Upper lobe of right lung (tissue), 1 donor: ENCODE measurements around the gene KATNAL2. TPM values are rescaled to one million over a fixed set of nuclear protein-coding genes. Genes with fewer than 3 reads are reported as not detected.

Source experiments
- ATAC-seq: fragments of 200-7000 bp; cut with Tn5 transposase; one replicate; pipeline ENCODE4 v1.9.1; 2020; ENCODE audit warnings: mild to moderate bottlenecking, moderate library complexity
- DNase-seq: peaks from one replicate; pipeline ENCODE4 v3.0.0-alpha.2; 2020
- H3K27ac ChIP-seq: fragments of 200-600 bp; one replicate; pipeline ENCODE4 v1.8.0; 2022
- H3K27me3 ChIP-seq: fragments of 200-600 bp; one replicate; pipeline ENCODE4 v1.8.0; 2022; ENCODE audit warnings: mild to moderate bottlenecking
- H3K36me3 ChIP-seq: fragments of 200-600 bp; one replicate; pipeline ENCODE4 v1.8.0; 2022
- H3K4me1 ChIP-seq: fragments of 200-600 bp; one replicate; pipeline ENCODE4 v1.8.0; 2022
- H3K4me3 ChIP-seq: fragments of 200-600 bp; one replicate; pipeline ENCODE4 v1.8.0; 2022; ENCODE audit warnings: mild to moderate bottlenecking
- H3K9me3 ChIP-seq: fragments of 200-600 bp; one replicate; pipeline ENCODE4 v1.8.0; 2022
- CTCF ChIP-seq: fragments of 200-600 bp; IDR thresholded peaks from one replicate; pipeline ENCODE4 v1.8.0; 2022; ENCODE audit warnings: antibody characterized with exemption
- intact Hi-C: fragments of 100-400 bp; cut with DNase I; formaldehyde crosslinking; loops from one replicate; pipeline ENCODE4 v1.11.0; 2022
- total RNA-seq: library from RNA; stranded (reverse); fragmentation: NEBNext Ultra II Directional; extraction: Animal tissue kit (Norgen Biotek cat#: 25700); gene quantifications from one replicate; pipeline ENCODE4 v1.2.1, GENCODE V29; 2021
- donor health status: DM: no; HTN: yes; CAD: no; lungs with severe emphysema.

Gene KATNAL2
- total RNA-seq, 1 donor from 2014 or later = 3.1 TPM

DNA sequence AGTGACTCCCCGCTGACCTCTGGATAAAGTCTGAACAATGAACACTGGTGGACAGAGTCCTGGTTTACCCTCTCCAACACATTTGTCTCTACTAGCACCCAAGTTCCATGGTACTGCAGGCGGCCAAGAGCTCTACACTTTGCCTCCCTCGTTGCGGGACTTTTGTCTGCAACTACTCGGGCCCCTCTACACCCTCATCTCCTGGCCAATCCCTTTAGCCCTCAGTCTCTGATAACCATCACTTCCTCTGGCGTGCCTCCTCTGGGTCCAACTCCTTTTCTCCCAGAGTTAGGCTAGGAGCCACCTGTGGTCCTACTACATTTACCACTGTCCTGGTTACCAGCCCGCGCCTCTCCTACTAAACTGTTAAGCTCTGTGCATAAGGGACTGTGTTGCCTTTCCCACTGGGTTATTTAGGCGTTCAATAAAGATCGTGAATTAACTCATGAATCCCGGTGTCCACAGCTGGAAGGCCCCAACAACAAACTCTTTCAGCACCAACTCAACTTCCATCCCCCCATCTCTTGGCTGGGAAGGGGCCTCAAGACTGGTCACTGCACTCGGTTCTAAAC is 232.1 kb downstream of the KATNAL2 start:
- H3K9me3 ChIP-seq = no peaks in the 10 kb centered on the region
- peaks cover 4% of the 10 kb centered on the region for H3K36me3 ChIP-seq
- H3K27ac ChIP-seq = peak overlapping the region; percentile 93
- peaks cover 14% of the 10 kb centered on the region for H3K4me1 ChIP-seq
- peak overlapping the region; percentile 86 for H3K4me3 ChIP-seq
- ATAC-seq (no peak), DNase-seq (no peak)
- TF ChIP-seq CTCF = no peak
- intact Hi-C loops = no loop called here
- no peaks in the 10 kb centered on the region for H3K27me3 ChIP-seq

GRCh38 chr18:47150029-47150823 is 232.8 kb downstream of the KATNAL2 start, which contains the start of gene HDHD2:
Gene HDHD2 (minus strand): TSS chr18:47150500. CDS start chr18:47136439, 14,061 bp downstream.
- intact Hi-C loops = no loop called here
- Histone ChIP-seq H3K4me3 (peak within 1 kb of the TSS; percentile 86), H3K27ac (peak within 1 kb of the TSS; percentile 93), H3K4me1 (peaks cover 14% of the 10 kb centered on the region), H3K9me3 (no peaks in the 10 kb centered on the region), H3K27me3 (no peaks in the 10 kb centered on the region), H3K36me3 (peaks cover 10% of the 10 kb centered on the region)
- ATAC-seq (peak; percentile 98), DNase-seq (peak; percentile 94)
- no peak for TF ChIP-seq CTCF

DNA sequence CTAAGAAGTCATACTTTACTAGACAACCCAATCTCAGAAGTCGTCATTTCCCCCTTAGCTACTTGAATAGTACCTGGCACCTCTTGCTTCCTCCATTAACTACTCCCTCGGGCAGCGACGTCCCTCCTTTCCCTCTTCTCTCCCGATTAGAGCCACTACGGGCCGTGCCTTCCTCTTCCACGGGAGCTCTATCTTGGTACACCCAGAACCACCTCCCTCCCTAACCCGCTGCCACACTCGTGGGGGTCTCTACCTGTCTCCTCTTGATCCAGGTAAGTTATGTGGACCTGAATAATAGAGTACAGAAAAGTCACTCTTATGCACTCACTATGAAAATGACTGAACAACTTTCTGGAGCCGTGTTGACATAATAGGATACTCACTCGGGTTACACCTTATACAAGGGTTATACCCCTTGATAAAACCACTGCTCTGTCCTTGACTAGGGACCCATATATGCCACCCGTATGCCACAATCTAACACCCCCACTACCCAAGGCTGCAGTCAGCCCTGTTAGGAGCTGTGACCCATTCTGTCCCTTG is 233.5 kb downstream of the KATNAL2 start:
- peak overlapping the region; percentile 93 for H3K27ac ChIP-seq
- H3K4me3 ChIP-seq = peak overlapping the region; percentile 86
- H3K36me3 ChIP-seq = peaks cover 17% of the 10 kb centered on the region
- intact Hi-C loops = no loop called here
- no peak for TF ChIP-seq CTCF
- peak; percentile 35 for ATAC-seq
- DNase-seq = no peak
- no peaks in the 10 kb centered on the region for H3K27me3 ChIP-seq
- no peaks in the 10 kb centered on the region for H3K9me3 ChIP-seq
- peaks cover 14% of the 10 kb centered on the region for H3K4me1 ChIP-seq

GRCh38 chr18:47151439-47151838 is 234.0 kb downstream of the KATNAL2 start:
- H3K27ac ChIP-seq = peak overlapping the region; percentile 93
- peak overlapping the region; percentile 86 for H3K4me3 ChIP-seq

More at GRCh38 chr18:47151439-47151838, 234.0 kb downstream of the KATNAL2 start:
- DNase-seq (no peak), ATAC-seq (no peak)
- intact Hi-C loops = no loop called here
- H3K27me3 ChIP-seq = no peaks in the 10 kb centered on the region
- H3K36me3 ChIP-seq = peaks cover 22% of the 10 kb centered on the region
- H3K9me3 ChIP-seq = no peaks in the 10 kb centered on the region
- peaks cover 14% of the 10 kb centered on the region for H3K4me1 ChIP-seq
- TF ChIP-seq CTCF = no peak

Other genes with a start within 250 kb of the KATNAL2 start
- gene ST8SIA5, start 160.5 kb upstream of the KATNAL2 start, total RNA-seq = not detected
- gene PIAS2, start 95 bp upstream of the KATNAL2 start, total RNA-seq = 38.6 TPM
- not detected for gene ELOA2, start 118.0 kb downstream of the KATNAL2 start, total RNA-seq
- gene HDHD2, start 232.9 kb downstream of the KATNAL2 start, total RNA-seq = 38.2 TPM